HCT116 (cell line): ENCODE measurements around the gene LAMP5. TPM values are rescaled to one million over a fixed set of nuclear protein-coding genes. Genes with fewer than 3 reads are reported as not detected.

Experiments
- ATAC-seq: fragments of 200-7000 bp; cut with Tn5 transposase; 2 replicates; pipeline ENCODE4 v1.9.1; 2020; ENCODE audit warnings: mild to moderate bottlenecking, moderate library complexity
- BruUV-seq: library from RNA; stranded (reverse); fragments of 400-500 nt; replicated peaks from 2 replicates; lab custom pipeline; 2021; lab: Mats Ljungman, UMichigan
- CTCF ChIA-PET: fragments of 300-600 bp; sonication (Branson Sonifier 250); formaldehyde crosslinking; loops from one replicate; lab custom pipeline; 2021; ENCODE audit warnings: antibody characterized with exemption; lab: Charles Lee
- POLR2A ChIA-PET: fragments of 300-600, 350-600 bp; sonication (Branson Sonifier 250); formaldehyde crosslinking; loops from one replicate; lab custom pipeline; 2021; ENCODE audit warnings: antibody characterized with exemption; lab: Charles Lee
- RAD21 ChIA-PET, 2 experiments: fragments of 300-600 bp; sonication (Branson Sonifier 250); formaldehyde crosslinking; loops; one replicate each; lab custom pipeline; 2023; ENCODE audit warnings: low total read pairs in 2 of 2; ENCODE audit not compliant: uncharacterized antibody in 2 of 2, unreplicated experiment in 2 of 2, low non-redundant PET in 1 of 2; lab: Charles Lee
- DNase-seq: peaks from one replicate; pipeline ENCODE4 v3.0.0-alpha.2; 2010; ENCODE audit warnings: low read depth, low spot score
- H2AFZ ChIP-seq: fragments of 200-600 bp; shearing (Covaris generic), sonication (generic); 2 replicates; pipeline ENCODE4 v1.6.1; 2017; ENCODE audit warnings: low read depth, mixed run types, mixed read lengths, antibody characterized with exemption, low read length; ENCODE audit not compliant: poor library complexity, severe bottlenecking
- H3K27ac ChIP-seq: 2 replicates; pipeline ENCODE4 v1.5.1; 2012; ENCODE audit warnings: low read depth, low read length
- H3K27me3 ChIP-seq: fragments of 200-600 bp; sonication (generic); 2 replicates; pipeline ENCODE4 v1.6.1; 2016; ENCODE audit warnings: mixed run types, low read length, mixed read lengths; ENCODE audit not compliant: insufficient read depth
- H3K36me3 ChIP-seq, 2 experiments: fragments of 200-500 bp in 1 of 2; fragments of 200-600 bp in 1 of 2; sonication (Bioruptor generic) in 1 of 2; sonication (generic) in 1 of 2; 2 replicates each; pipeline versions ENCODE4 v1.5.1 to v1.6.1; 2014 to 2016; ENCODE audit warnings: low read length in 2 of 2, inconsistent platforms in 1 of 2, mixed read lengths in 1 of 2, mixed run types in 1 of 2; ENCODE audit not compliant: insufficient read depth in 2 of 2, control insufficient read depth in 1 of 2
- H3K4me1 ChIP-seq, 2 experiments: fragments of 200-600 bp in 1 of 2; sonication (generic) in 1 of 2; 2 replicates each; pipeline versions ENCODE4 v1.5.1 to v1.6.1; 2012 to 2017; ENCODE audit warnings: low read length in 2 of 2, inconsistent platforms in 1 of 2, mild to moderate bottlenecking in 1 of 2, mixed read lengths in 1 of 2, mixed run types in 1 of 2, moderate library complexity in 1 of 2; ENCODE audit not compliant: insufficient read depth in 2 of 2, control insufficient read depth in 1 of 2
- H3K4me2 ChIP-seq: fragments of 200-600 bp; sonication (generic); 2 replicates; pipeline ENCODE4 v1.6.1; 2017; ENCODE audit warnings: mixed run types, low read length, mixed read lengths
- H3K4me3 ChIP-seq, 2 experiments: fragments of 200-600 bp in 1 of 2; sonication (generic) in 1 of 2; replicated peaks in 1 of 2; 2 replicates each; pipeline ENCODE4 v1.5.1; 2011 to 2016; ENCODE audit warnings: low read length in 2 of 2, control low read depth in 1 of 2, low read depth in 1 of 2, mild to moderate bottlenecking in 1 of 2, mixed read lengths in 1 of 2, mixed run types in 1 of 2
- H3K79me2 ChIP-seq: fragments of 200-600 bp; sonication (generic); 2 replicates; pipeline ENCODE4 v1.6.1; 2017; ENCODE audit warnings: mild to moderate bottlenecking, mixed run types, low read length, moderate library complexity, mixed read lengths; ENCODE audit not compliant: insufficient read depth
- H3K9ac ChIP-seq: fragments of 200-600 bp; sonication (generic); 2 replicates; pipeline ENCODE4 v1.6.1; 2016; ENCODE audit warnings: low read length, mixed read lengths
- H3K9me2 ChIP-seq: fragments of 200-600 bp; sonication (generic), shearing (Covaris generic); 2 replicates; pipeline ENCODE4 v1.6.1; 2017; ENCODE audit warnings: mixed run types, mild to moderate bottlenecking, moderate library complexity; ENCODE audit not compliant: insufficient read depth
- H3K9me3 ChIP-seq, 2 experiments: fragments of 200-500 bp in 1 of 2; fragments of 200-600 bp in 1 of 2; sonication (Bioruptor generic) in 1 of 2; sonication (generic) in 1 of 2; 2 replicates each; pipeline ENCODE4 v1.6.1; 2014 to 2017; ENCODE audit warnings: low read length in 2 of 2, mixed read lengths in 2 of 2, inconsistent platforms in 1 of 2, low read depth in 1 of 2, mild to moderate bottlenecking in 1 of 2, mixed run types in 1 of 2, moderate library complexity in 1 of 2; ENCODE audit not compliant: control insufficient read depth in 1 of 2, insufficient read depth in 1 of 2
- H4K20me1 ChIP-seq: fragments of 200-600 bp; sonication (generic), shearing (Covaris generic); 2 replicates; pipeline ENCODE4 v1.6.1; 2017; ENCODE audit warnings: mixed run types, mild to moderate bottlenecking, moderate library complexity; ENCODE audit not compliant: insufficient read depth
- CBX3 ChIP-seq: IDR thresholded peaks from 2 replicates; pipeline ENCODE4 v1.6.1; 2012; ENCODE audit warnings: low read depth
- CEBPB ChIP-seq: IDR thresholded peaks from 2 replicates; pipeline ENCODE4 v1.6.1; 2012; ENCODE audit warnings: low read depth
- ELF1 ChIP-seq: IDR thresholded peaks from 2 replicates; pipeline ENCODE4 v1.6.1; 2012; ENCODE audit warnings: low read depth, borderline replicate concordance
- EZH2 ChIP-seq: fragments of 200-600 bp; sonication (generic); IDR thresholded peaks from 2 replicates; pipeline ENCODE4 v1.6.1; 2017; ENCODE audit warnings: antibody characterized with exemption, mixed run types
- EZH2phosphoT487 ChIP-seq: fragments of 200-600 bp; IDR thresholded peaks from 2 replicates; pipeline ENCODE4 v1.6.1; 2018; ENCODE audit warnings: antibody characterized with exemption, borderline replicate concordance
- FOSL1 ChIP-seq: IDR thresholded peaks from 2 replicates; pipeline ENCODE4 v1.6.1; 2012; ENCODE audit warnings: low read depth
- JUND ChIP-seq: IDR thresholded peaks from 2 replicates; pipeline ENCODE4 v1.6.1; 2012
- POLR2A ChIP-seq: IDR thresholded peaks from 2 replicates; pipeline ENCODE4 v1.7.0; 2011; ENCODE audit warnings: borderline replicate concordance; ENCODE audit not compliant: insufficient read depth, insufficient read length; ENCODE audit errors: extremely low read depth
- POLR2AphosphoS5 ChIP-seq: IDR thresholded peaks from 2 replicates; pipeline ENCODE4 v1.6.1; 2011; ENCODE audit warnings: mild to moderate bottlenecking, low read depth, low read length, moderate library complexity
- RAD21 ChIP-seq: IDR thresholded peaks from 2 replicates; pipeline ENCODE4 v1.6.1; 2012; ENCODE audit warnings: low read depth, mild to moderate bottlenecking
- SIN3A ChIP-seq: IDR thresholded peaks from 2 replicates; pipeline ENCODE4 v1.6.1; 2012; ENCODE audit warnings: low read depth
- SP1 ChIP-seq: IDR thresholded peaks from 2 replicates; pipeline ENCODE4 v1.6.1; 2012; ENCODE audit warnings: low read depth
- TCF7L2 ChIP-seq: IDR thresholded peaks from 2 replicates; pipeline ENCODE4 v1.7.0; 2011; ENCODE audit warnings: borderline replicate concordance, inconsistent platforms; ENCODE audit not compliant: insufficient read depth, insufficient read length; ENCODE audit errors: extremely low read depth
- YY1 ChIP-seq: IDR thresholded peaks from 2 replicates; pipeline ENCODE4 v1.6.1; 2011; ENCODE audit warnings: low read length, low read depth, moderate library complexity, mild to moderate bottlenecking; ENCODE audit not compliant: insufficient replicate concordance; ENCODE audit errors: extremely low read depth
- ZFX ChIP-seq: fragments of 450-650 bp; IDR thresholded peaks from 2 replicates; pipeline ENCODE4 v1.6.1; 2017
- intact Hi-C: fragments of 100-400 bp; cut with micrococcal nuclease; formaldehyde crosslinking; loops from 2 replicates; pipeline ENCODE4 v1.10.0; 2022
- total RNA-seq: library from RNA; stranded (reverse); gene quantifications from one replicate; pipeline ENCODE4 v1.2.1, GENCODE V29; 2021; ENCODE audit not compliant: unreplicated experiment
- TF ChIP-seq, protein P1 (sequence below): IDR thresholded peaks from 2 replicates; pipeline ENCODE4 v1.6.1; 2012
- TF ChIP-seq, protein P2 (sequence below), 3 experiments: fragments of 200-600 bp in 1 of 3; sonication (generic) in 1 of 3; IDR thresholded peaks in 2 of 3; conservative IDR thresholded peaks in 1 of 3; 2 replicates each; pipeline ENCODE4 v1.5.1; 2012 to 2017; ENCODE audit warnings: low read depth in 2 of 3, low read length in 2 of 3, antibody characterized with exemption in 1 of 3, borderline replicate concordance in 1 of 3, control low read depth in 1 of 3, mild to moderate bottlenecking in 1 of 3, mixed read lengths in 1 of 3, mixed run types in 1 of 3, moderate library complexity in 1 of 3; ENCODE audit not compliant: insufficient read depth in 1 of 3

LAMP5 gene
- total RNA-seq, 1 experiment from 2014 or later, result not detected

DNA sequence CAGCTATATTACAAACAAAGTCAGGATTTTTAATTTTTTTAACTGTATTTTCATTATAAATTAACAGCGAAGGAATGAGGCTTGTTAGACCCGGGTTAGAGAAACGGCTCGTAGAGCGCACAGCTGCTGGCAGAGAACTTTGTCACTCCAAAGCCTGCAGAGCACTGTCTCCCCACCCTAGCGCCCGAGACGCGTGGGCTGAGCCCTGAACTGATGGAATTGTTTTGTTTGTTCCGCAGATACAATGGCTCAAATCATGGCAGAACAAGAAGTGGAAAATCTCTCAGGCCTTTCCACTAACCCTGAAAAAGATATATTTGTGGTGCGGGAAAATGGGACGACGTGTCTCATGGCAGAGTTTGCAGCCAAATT is 810 bp downstream of the LAMP5 start:
- intact Hi-C loops, result no loop called here
- Histone ChIP-seq H3K4me3 (no peak overlapping the region), H2AFZ (no peak overlapping the region), H3K79me2 (no peaks in the 10 kb centered on the region), H3K4me1 (0 out of 4 replicates have a peak, but pooled peaks cover 2 to 8% of the 10 kb centered on the region in 2 experiments), H3K9ac (no peak overlapping the region), H3K4me2 (no peak overlapping the region), H3K9me2 (no peaks in the 10 kb centered on the region), H4K20me1 (no peaks in the 10 kb centered on the region), H3K27me3 (peaks cover 42% of the 10 kb centered on the region), H3K36me3 (no peaks in the 10 kb centered on the region), H3K9me3 (no peaks in the 10 kb centered on the region), H3K27ac (no peak overlapping the region)
- no peak for ATAC-seq
- CTCF ChIA-PET, result no interaction called here
- no peak for DNase-seq
- POLR2A ChIA-PET, result no interaction called here
- RAD21 ChIA-PET, result no interaction called here
- BruUV-seq, result no TSS peak
- no peak for TF ChIP-seq CBX3
- no peak for TF ChIP-seq RAD21
- no peak for TF ChIP-seq FOSL1
- TF ChIP-seq EZH2, result no peak
- TF ChIP-seq CEBPB, result no peak
- TF ChIP-seq POLR2AphosphoS5, result no peak
- TF ChIP-seq, protein P1, sequence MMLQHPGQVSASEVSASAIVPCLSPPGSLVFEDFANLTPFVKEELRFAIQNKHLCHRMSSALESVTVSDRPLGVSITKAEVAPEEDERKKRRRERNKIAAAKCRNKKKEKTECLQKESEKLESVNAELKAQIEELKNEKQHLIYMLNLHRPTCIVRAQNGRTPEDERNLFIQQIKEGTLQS, result no peak
- TF ChIP-seq TCF7L2, result no peak
- no peak for TF ChIP-seq EZH2phosphoT487
- TF ChIP-seq ELF1, result no peak
- no peak for TF ChIP-seq YY1
- TF ChIP-seq ZFX, result no peak
- no peak for TF ChIP-seq SIN3A
- no peak for TF ChIP-seq JUND
- no peak for TF ChIP-seq POLR2A
- TF ChIP-seq, protein P2, sequence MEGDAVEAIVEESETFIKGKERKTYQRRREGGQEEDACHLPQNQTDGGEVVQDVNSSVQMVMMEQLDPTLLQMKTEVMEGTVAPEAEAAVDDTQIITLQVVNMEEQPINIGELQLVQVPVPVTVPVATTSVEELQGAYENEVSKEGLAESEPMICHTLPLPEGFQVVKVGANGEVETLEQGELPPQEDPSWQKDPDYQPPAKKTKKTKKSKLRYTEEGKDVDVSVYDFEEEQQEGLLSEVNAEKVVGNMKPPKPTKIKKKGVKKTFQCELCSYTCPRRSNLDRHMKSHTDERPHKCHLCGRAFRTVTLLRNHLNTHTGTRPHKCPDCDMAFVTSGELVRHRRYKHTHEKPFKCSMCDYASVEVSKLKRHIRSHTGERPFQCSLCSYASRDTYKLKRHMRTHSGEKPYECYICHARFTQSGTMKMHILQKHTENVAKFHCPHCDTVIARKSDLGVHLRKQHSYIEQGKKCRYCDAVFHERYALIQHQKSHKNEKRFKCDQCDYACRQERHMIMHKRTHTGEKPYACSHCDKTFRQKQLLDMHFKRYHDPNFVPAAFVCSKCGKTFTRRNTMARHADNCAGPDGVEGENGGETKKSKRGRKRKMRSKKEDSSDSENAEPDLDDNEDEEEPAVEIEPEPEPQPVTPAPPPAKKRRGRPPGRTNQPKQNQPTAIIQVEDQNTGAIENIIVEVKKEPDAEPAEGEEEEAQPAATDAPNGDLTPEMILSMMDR (IDR thresholded peaks at IDR 0.05 in 2 of 3, conservative IDR thresholded peaks at IDR 0.05 in 1 of 3; ENCODE audit: borderline replicate concordance in 1 of 3, insufficient read depth in 1 of 3, low read depth in 2 of 3, low read length in 2 of 3), result no peak
- no peak for TF ChIP-seq SP1
